ENCODE results near the gene FUT2. TPM values are rescaled to one million over a fixed set of nuclear protein-coding genes. Genes with fewer than 3 reads are reported as not detected.

FUT2 gene
- polyA plus RNA-seq, 1 donor (not counting 4 experiments of a cell fraction or from before 2014, with no cell fraction given): 2.3 TPM

- DNase-seq (ENCODE audit: low read depth, low spot score) (peak; percentile 74), FAIRE-seq (no peak)
- no peaks in the 10 kb centered on the region for H4K20me1 ChIP-seq (ENCODE audit: control insufficient read depth, extremely low read depth, insufficient read depth, low read length)
- TF ChIP-seq EZH2 (IDR thresholded peaks at IDR 0.05; ENCODE audit: low read length) (no peak), CTCF (optimal IDR thresholded peaks at IDR 0.05 in 1 of 3, IDR thresholded peaks at IDR 0.05 in 1 of 3, conservative IDR thresholded peaks at IDR 0.05 in 1 of 3; ENCODE audit: extremely low read depth in 1 of 3, insufficient read depth in 2 of 3, low read length in 3 of 3) (peak in 1 of 3 experiments; percentile 67)
- peak overlapping the region; percentile 66 for H2AFZ ChIP-seq (ENCODE audit: control insufficient read depth, low read length)
- no peak overlapping the region for H3K27ac ChIP-seq (ENCODE audit: control insufficient read depth, insufficient read depth, low read length)
- H3K27me3 ChIP-seq (ENCODE audit: control insufficient read depth, extremely low read depth, insufficient read depth, low read length): no peaks in the 10 kb centered on the region
- H3K4me2 ChIP-seq (ENCODE audit: control insufficient read depth, extremely low read depth, insufficient read depth, low read depth, low read length): peak overlapping the region; percentile 74
- H3K9ac ChIP-seq (ENCODE audit: control insufficient read depth, extremely low read depth, insufficient read depth, low read length): peak overlapping the region; percentile 47
- no peaks in the 10 kb centered on the region for H3K79me2 ChIP-seq (ENCODE audit: control insufficient read depth, insufficient read depth, low read length)
- H3K36me3 ChIP-seq (ENCODE audit: control insufficient read depth in 2 of 2, extremely low read depth in 1 of 2, insufficient read depth in 2 of 2, low read length in 2 of 2): no peaks in the 10 kb centered on the region
- peaks cover 16% of the 10 kb centered on the region for H3K4me1 ChIP-seq (ENCODE audit: control insufficient read depth, extremely low read depth, insufficient read depth, low read length)
- dilution Hi-C loops (cut with MboI; ENCODE audit: extremely low pct_ligation_motif_present, low sequenced_read_pairs): no loop called here
- H3K4me3 ChIP-seq (ENCODE audit: control insufficient read depth in 2 of 3, extremely low read depth in 1 of 3, insufficient read depth in 2 of 3, low read depth in 1 of 3, low read length in 3 of 3): peak overlapping the region; percentile 34 to 53 (median 53)
- H3K9me3 ChIP-seq (ENCODE audit: control insufficient read depth, low read depth, low read length): no peaks in the 10 kb centered on the region
- H3K9me1 ChIP-seq (ENCODE audit: control insufficient read depth, extremely low read depth, insufficient read depth, low read length): no peaks in the 10 kb centered on the region
These were observed 43.0 kb downstream of the FUT2 start for GRCh38 chr19:48738557-48739403.

- TF ChIP-seq EZH2 (IDR thresholded peaks at IDR 0.05; ENCODE audit: low read length) (no peak), CTCF (optimal IDR thresholded peaks at IDR 0.05 in 1 of 3, IDR thresholded peaks at IDR 0.05 in 1 of 3, conservative IDR thresholded peaks at IDR 0.05 in 1 of 3; ENCODE audit: extremely low read depth in 1 of 3, insufficient read depth in 2 of 3, low read length in 3 of 3) (no peak)
- dilution Hi-C loops (cut with MboI; ENCODE audit: extremely low pct_ligation_motif_present, low sequenced_read_pairs): no loop called here
- H3K4me3 ChIP-seq (ENCODE audit: control insufficient read depth in 2 of 3, extremely low read depth in 1 of 3, insufficient read depth in 2 of 3, low read depth in 1 of 3, low read length in 3 of 3): peak overlapping the region; percentile 34 to 53 (median 53)
- no peaks in the 10 kb centered on the region for H3K9me1 ChIP-seq (ENCODE audit: control insufficient read depth, extremely low read depth, insufficient read depth, low read length)
- H3K27me3 ChIP-seq (ENCODE audit: control insufficient read depth, extremely low read depth, insufficient read depth, low read length): no peaks in the 10 kb centered on the region
- no peak for DNase-seq (ENCODE audit: low read depth, low spot score)
- H3K9me3 ChIP-seq (ENCODE audit: control insufficient read depth, low read depth, low read length): no peaks in the 10 kb centered on the region
- H3K79me2 ChIP-seq (ENCODE audit: control insufficient read depth, insufficient read depth, low read length): no peaks in the 10 kb centered on the region
- peaks cover 16% of the 10 kb centered on the region for H3K4me1 ChIP-seq (ENCODE audit: control insufficient read depth, extremely low read depth, insufficient read depth, low read length)
- H4K20me1 ChIP-seq (ENCODE audit: control insufficient read depth, extremely low read depth, insufficient read depth, low read length): no peaks in the 10 kb centered on the region
- peak overlapping the region; percentile 66 for H2AFZ ChIP-seq (ENCODE audit: control insufficient read depth, low read length)
- no peaks in the 10 kb centered on the region for H3K36me3 ChIP-seq (ENCODE audit: control insufficient read depth in 2 of 2, extremely low read depth in 1 of 2, insufficient read depth in 2 of 2, low read length in 2 of 2)
- FAIRE-seq: no peak
- H3K9ac ChIP-seq (ENCODE audit: control insufficient read depth, extremely low read depth, insufficient read depth, low read length): peak overlapping the region; percentile 47
- H3K4me2 ChIP-seq (ENCODE audit: control insufficient read depth, extremely low read depth, insufficient read depth, low read depth, low read length): peak overlapping the region; percentile 74
- no peak overlapping the region for H3K27ac ChIP-seq (ENCODE audit: control insufficient read depth, insufficient read depth, low read length)
These were observed 43.8 kb downstream of the FUT2 start for GRCh38 chr19:48739404-48740163.

Measured in keratinocyte (primary cell).